ENCODE data around the gene RDM1. TPM values are rescaled to one million over a fixed set of nuclear protein-coding genes. Genes with fewer than 3 reads are reported as not detected.
"Not testable (repeated sequence)": the region's sequence is repeated elsewhere in the genome, so short reads cannot be mapped to it uniquely, and the experiment has no call there.

The RDM1 gene
- total RNA-seq, 3 donors from 2014 or later: not detected

DNA sequence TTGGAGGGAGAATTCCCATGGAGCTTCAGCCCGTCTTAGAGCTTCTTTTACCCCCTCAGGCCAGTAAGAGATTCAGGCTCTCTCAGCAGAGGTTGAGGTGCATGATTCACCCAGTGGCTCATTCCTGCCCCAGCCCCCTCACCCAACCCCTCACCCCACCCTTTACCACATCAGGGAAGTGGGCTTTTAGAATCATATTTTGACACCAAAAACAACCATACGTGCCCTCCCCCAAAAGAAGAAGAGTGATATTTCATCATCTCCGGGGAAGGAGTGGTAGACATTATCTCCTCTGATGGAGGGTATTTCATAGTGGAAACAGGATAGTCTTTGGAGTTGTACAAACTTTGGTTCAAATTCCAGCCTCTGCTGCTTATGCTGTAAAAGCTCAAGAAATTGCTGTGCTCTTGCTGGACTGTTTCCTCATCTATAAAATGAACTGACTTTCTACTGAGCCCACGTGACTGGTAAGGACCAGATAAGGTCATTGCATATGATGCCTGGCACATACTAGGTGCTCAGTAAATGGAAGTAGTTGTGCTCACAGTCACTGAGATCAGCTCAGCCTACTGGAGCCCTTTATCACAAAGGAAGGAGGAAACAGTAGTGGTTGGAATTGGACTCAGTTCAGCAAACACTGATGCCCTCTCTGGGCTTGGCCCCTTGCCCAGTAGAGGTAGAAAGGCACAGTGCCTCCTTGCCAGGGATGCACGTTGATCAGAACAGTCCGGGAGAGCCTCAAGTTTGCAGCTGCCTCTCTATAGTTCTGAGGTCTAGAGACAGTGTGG lies 32.1 kb downstream of the RDM1 start:
- ATAC-seq: peak; percentile 72 to 74
- peak; percentile 40 for DNase-seq
- Mint-ChIP-seq H3K36me3 (ENCODE audit: insufficient read depth) (no peaks in the 10 kb centered on the region), H3K9me3 (no peaks in the 10 kb centered on the region), H3K27me3 (ENCODE audit: low read depth) (no peaks in the 10 kb centered on the region), H3K4me3 (peak overlapping the region; percentile 56), H3K4me1 (ENCODE audit: low read depth) (peaks cover 63% of the 10 kb centered on the region)

DNA sequence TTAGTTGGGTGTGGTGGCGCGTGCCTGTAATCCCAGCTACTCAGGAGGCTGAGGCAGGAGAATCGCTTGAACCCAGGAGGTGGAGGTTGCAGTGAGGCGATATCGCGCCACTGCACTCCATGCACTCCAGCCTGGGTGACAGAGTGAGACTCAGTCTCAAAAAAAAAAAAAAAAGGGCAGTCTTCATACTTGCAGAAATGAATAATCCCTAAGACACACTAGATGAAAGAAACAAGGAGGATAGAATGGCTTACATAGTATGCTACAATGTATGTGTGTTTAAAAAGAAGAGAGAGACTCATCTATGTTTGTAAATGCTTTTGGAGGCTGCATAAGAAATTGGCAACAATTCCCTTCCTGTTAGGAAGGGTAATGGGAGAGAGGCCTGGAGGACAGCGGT lies 32.8 kb downstream of the RDM1 start:
- Mint-ChIP-seq H3K4me3 (peak overlapping the region; percentile 43), H3K4me1 (ENCODE audit: low read depth) (peaks cover 64% of the 10 kb centered on the region)
- not testable (repeated sequence) for H3K9me3 Mint-ChIP-seq; DNase-seq; H3K36me3 Mint-ChIP-seq (ENCODE audit: insufficient read depth); H3K27me3 Mint-ChIP-seq (ENCODE audit: low read depth)
- peak in 1 of 2 donors; percentile 5 for ATAC-seq

DNA sequence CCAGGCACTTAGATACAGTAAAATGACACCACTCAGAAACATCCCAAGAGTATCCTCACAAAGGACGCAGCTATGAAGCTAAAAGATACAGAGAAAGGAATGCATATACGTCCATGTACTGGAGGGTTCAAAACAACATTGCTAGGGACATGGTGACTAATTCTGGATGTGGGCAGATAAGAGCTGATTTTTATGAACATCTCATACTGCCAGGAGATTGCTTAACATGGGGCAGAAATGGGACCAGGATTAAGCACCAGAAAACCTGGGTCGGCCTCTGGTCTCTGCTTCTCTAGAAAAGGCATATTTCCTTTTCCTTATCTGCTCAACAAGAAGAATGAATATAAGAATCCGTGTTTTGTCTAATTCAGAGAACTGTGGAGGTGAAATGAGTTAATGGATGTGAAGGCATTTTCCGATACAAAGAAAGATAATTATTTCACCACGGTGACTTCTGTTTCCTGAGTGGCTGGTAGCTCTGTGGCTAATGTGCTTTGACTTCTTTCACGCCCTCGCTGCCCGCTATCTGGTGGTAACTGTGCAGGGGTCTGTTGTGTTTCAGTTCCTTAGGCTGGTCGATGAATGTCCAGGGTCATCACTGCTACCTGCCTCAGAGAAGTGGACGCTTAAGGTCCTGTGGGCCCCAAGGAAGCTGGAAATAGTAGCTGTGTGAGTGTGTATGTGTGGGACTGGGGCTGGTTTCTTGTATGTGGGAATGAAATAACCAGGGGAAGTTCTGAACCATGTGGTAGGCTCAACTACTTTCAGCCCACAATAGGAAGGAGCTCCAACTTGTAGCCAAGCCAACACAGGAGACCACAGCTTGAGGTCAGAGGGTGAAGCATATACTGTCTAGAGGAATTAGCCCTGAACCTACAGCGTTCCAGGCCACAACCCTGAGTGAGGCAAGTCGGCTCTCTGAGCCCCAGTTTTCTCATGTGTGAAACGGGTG lies 34.7 kb downstream of the RDM1 start:
- H3K9me3 Mint-ChIP-seq: no peaks in the 10 kb centered on the region
- ATAC-seq: peak; percentile 36 to 52
- peak overlapping the region; percentile 67 for H3K4me3 Mint-ChIP-seq
- peaks cover 73% of the 10 kb centered on the region for H3K4me1 Mint-ChIP-seq (ENCODE audit: low read depth)
- peak; percentile 17 for DNase-seq
- no peaks in the 10 kb centered on the region for H3K27me3 Mint-ChIP-seq (ENCODE audit: low read depth)
- H3K36me3 Mint-ChIP-seq (ENCODE audit: insufficient read depth): no peaks in the 10 kb centered on the region

DNA sequence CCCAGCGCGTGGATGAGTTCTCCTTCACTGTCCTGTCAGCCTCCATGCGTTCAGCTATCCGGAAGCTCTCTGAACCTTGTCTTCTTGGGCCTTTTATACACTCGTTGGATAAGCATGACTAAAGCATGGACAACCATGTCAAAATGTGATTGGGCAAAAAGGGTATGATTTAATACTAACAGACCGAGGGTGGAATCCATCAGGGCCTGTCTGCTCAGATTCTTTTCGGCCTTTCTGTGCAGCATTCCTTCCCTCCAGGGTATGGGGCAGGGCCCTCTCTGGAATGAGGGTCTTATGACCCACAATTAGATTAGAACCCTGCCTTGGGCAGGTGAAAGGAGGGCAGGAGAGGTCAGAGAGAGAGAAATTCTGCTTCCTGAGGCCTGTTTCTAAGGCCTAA lies 36.4 kb downstream of the RDM1 start:
- DNase-seq (no peak), ATAC-seq (no peak)
- no peaks in the 10 kb centered on the region for H3K36me3 Mint-ChIP-seq (ENCODE audit: insufficient read depth)
- no peaks in the 10 kb centered on the region for H3K9me3 Mint-ChIP-seq
- H3K27me3 Mint-ChIP-seq (ENCODE audit: low read depth): no peaks in the 10 kb centered on the region
- H3K4me1 Mint-ChIP-seq (ENCODE audit: low read depth): peaks cover 70% of the 10 kb centered on the region
- H3K4me3 Mint-ChIP-seq: no peak overlapping the region

DNA sequence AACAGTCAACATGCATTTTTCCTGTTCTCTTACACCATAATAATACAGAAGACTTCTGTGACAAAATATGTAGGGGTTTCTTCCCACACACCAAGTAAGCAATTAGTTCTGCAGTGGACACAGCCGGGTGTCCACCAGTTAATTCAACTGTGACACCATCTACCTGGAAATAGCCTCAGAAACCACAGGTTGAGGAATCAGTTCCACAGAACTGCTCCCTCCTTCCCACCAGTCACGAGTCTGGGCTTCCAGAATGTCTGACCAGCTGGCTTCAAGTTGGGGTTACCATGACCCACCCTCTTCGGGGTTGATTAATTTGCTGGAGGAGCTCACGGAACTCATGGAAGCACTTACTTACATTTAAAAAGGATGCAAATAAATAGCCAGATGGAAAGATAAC lies 36.8 kb downstream of the RDM1 start:
- H3K27me3 Mint-ChIP-seq (ENCODE audit: low read depth): no peaks in the 10 kb centered on the region
- ATAC-seq (no peak), DNase-seq (no peak)
- no peaks in the 10 kb centered on the region for H3K36me3 Mint-ChIP-seq (ENCODE audit: insufficient read depth)
- no peaks in the 10 kb centered on the region for H3K9me3 Mint-ChIP-seq
- H3K4me1 Mint-ChIP-seq (ENCODE audit: low read depth): peaks cover 71% of the 10 kb centered on the region
- no peak overlapping the region for H3K4me3 Mint-ChIP-seq

DNA sequence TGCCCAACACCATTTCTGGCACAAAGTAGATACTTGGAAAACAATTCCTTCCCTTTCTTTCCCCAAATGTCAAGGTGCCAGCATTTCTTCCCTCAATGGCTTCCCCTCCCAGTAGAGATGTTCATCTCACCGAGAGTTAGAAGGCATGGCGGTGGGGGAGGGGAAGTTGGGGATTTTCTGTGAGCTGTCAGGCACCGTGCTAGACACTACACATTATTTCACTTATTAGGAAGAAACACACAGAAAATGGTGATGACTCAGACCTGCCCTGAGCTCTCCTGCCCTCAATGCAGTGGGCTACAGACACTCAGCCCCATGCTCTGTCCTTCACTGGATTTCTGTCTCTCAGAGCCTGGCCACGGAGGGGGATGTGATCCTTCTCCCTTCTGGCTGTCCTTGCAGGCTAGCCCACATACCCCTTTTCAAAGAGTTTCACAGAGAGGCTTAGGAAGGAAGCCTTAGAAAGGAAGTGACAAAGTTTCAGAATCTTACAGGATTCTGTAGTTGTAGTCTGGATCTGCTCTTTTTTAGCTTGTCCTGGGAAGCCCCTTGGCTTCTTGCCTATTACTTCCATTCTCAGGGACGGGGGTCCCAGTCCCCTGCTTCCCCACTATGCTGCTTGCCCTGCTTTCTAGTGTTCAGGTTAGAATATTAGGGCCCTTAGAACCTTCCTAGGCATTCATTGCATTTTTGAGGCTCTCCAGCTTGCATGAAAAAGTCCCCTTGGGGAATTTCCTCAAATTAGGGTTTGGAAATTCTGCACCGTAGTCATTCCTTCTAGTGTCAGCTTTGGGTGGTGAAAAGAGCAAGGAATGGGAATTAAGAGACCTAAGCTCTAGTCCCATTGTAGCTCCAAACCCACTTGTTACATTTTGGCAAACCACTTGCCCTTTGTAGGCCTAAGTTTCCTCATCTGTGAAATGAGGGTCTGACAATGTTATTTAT lies 38.2 kb downstream of the RDM1 start:
- Mint-ChIP-seq H3K4me1 (ENCODE audit: low read depth) (peaks cover 69% of the 10 kb centered on the region), H3K4me3 (no peak overlapping the region)

DNA sequence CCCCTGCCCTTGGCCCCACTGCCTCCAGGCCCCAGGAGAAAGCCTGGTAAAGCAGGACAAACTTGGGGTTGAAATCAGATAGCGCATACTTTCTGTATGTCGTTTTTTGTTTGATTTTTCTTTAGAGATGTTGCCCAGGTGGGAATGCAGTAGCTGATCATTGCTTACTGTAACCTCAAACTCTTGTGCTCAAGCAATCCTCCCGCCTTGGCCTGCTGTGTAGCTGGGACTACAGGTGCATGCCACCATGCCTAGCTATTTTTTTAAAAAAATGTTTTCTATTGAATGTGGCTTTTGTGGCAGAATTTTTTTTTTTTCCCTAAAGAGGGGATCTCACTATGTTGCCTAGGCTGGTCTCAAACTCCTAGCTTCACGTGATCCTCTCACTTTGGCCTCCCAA lies 39.3 kb downstream of the RDM1 start:
- H3K27me3 Mint-ChIP-seq (ENCODE audit: low read depth): no peaks in the 10 kb centered on the region
- H3K36me3 Mint-ChIP-seq (ENCODE audit: insufficient read depth): no peaks in the 10 kb centered on the region
- H3K4me3 Mint-ChIP-seq: no peak overlapping the region

More for the DNA sequence above, 38.2 kb downstream of the RDM1 start:
- DNase-seq (peak; percentile 68), ATAC-seq (peak; percentile 54 to 58)
- Mint-ChIP-seq H3K27me3 (ENCODE audit: low read depth) (no peaks in the 10 kb centered on the region), H3K36me3 (ENCODE audit: insufficient read depth) (no peaks in the 10 kb centered on the region), H3K9me3 (no peaks in the 10 kb centered on the region)

DNA sequence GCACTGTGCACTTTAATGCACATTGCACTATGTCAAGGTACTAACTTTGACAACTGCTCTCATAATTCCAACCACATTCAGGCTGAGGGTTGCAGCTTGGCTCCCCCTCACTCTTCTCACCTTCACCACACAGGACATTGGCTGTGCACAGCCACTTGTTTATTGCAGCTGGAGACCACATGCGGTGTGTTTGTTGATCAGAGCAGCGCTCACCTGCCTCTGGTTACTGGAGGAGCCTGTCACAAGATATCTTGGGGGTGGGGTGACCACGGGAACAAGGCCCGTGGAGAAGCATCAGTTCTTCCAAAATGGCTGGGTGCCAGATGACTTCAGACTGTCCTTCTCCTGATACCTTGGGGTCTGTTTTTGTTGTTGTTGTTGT lies 39.8 kb downstream of the RDM1 start:
- H3K4me1 Mint-ChIP-seq (ENCODE audit: low read depth): peaks cover 61% of the 10 kb centered on the region
- H3K36me3 Mint-ChIP-seq (ENCODE audit: insufficient read depth): no peaks in the 10 kb centered on the region
- H3K9me3 Mint-ChIP-seq: no peaks in the 10 kb centered on the region
- H3K27me3 Mint-ChIP-seq (ENCODE audit: low read depth): no peaks in the 10 kb centered on the region
- peak in 1 of 2 donors; percentile 35 for ATAC-seq
- no peak overlapping the region for H3K4me3 Mint-ChIP-seq
- peak; percentile 16 for DNase-seq

More for the DNA sequence above, 39.3 kb downstream of the RDM1 start:
- ATAC-seq (no peak), DNase-seq (no peak)
- H3K4me1 Mint-ChIP-seq (ENCODE audit: low read depth): peaks cover 65% of the 10 kb centered on the region
- H3K9me3 Mint-ChIP-seq: no peaks in the 10 kb centered on the region

DNA sequence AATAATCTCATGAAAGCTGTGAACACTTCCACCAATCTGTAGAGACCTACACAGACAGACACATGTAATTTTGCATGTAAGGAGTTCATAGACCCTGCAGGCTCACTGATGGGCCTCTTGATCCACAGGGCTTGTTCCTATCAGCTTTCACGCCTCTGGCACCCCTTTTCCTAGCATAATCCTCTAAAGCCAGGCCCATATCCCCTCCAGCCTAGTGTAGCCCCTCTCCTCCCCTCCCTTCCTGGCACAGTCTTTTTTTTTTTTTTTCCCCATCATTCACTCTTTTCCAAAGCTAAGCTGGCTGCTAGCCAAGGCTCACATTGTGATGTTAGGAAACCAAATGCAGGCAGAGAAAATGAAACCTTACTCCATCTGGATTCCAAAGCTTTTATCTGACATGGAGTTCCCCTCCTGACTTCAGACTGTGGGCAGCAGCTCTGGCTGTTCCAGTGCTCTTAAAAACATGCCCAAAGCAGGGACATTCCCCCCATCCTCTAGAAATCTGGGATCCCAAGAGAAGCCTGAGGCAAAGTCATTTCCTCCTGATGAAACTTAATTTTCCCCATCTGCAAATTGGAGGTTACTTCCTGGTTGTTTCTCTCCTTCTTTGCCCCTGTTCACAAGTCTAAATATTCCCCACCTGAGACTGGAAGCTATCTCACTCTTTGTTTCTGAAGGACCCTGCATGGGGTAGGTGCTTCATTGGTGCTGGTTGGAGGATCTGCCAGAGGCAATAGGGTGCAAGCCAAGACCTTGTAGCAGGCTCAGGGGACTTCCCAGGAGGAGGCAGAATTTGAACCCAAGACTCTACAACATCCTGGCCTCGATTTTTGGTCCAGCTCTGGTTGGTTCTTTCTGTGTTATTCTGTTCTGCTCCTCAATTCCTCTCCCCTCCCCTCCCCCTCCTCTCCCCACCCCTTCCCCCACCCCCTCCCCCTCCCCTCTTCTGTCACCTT lies 40.5 kb downstream of the RDM1 start:
- Mint-ChIP-seq H3K4me3 (no peak overlapping the region), H3K4me1 (ENCODE audit: low read depth) (peaks cover 54% of the 10 kb centered on the region), H3K9me3 (no peaks in the 10 kb centered on the region), H3K36me3 (ENCODE audit: insufficient read depth) (no peaks in the 10 kb centered on the region), H3K27me3 (ENCODE audit: low read depth) (no peaks in the 10 kb centered on the region)
- DNase-seq (no peak), ATAC-seq (no peak)

DNA sequence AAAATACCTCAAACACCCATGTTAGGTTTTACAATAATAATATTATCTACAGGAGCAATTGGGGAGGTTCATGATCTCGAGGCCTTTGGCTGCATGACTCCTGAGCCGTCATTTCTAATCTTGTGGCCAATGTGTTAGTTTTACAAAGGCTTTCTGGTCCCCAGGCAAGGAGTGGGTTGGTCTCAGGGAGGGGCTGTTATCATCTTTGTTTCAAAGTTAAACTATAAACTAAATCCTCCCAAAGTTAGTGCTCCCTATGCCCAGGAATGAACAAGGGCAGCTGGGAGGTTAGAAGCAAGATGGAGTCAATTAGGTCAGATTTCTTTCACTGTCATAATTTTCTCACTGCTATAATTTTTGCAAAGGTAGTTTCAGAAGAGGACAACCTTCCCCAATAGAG lies 41.3 kb downstream of the RDM1 start:
- H3K4me3 Mint-ChIP-seq: no peak overlapping the region
- H3K27me3 Mint-ChIP-seq (ENCODE audit: low read depth): no peaks in the 10 kb centered on the region
- DNase-seq (no peak), ATAC-seq (peak; percentile 59 to 86)
- no peaks in the 10 kb centered on the region for H3K9me3 Mint-ChIP-seq
- no peaks in the 10 kb centered on the region for H3K36me3 Mint-ChIP-seq (ENCODE audit: insufficient read depth)
- H3K4me1 Mint-ChIP-seq (ENCODE audit: low read depth): peaks cover 52% of the 10 kb centered on the region

DNA sequence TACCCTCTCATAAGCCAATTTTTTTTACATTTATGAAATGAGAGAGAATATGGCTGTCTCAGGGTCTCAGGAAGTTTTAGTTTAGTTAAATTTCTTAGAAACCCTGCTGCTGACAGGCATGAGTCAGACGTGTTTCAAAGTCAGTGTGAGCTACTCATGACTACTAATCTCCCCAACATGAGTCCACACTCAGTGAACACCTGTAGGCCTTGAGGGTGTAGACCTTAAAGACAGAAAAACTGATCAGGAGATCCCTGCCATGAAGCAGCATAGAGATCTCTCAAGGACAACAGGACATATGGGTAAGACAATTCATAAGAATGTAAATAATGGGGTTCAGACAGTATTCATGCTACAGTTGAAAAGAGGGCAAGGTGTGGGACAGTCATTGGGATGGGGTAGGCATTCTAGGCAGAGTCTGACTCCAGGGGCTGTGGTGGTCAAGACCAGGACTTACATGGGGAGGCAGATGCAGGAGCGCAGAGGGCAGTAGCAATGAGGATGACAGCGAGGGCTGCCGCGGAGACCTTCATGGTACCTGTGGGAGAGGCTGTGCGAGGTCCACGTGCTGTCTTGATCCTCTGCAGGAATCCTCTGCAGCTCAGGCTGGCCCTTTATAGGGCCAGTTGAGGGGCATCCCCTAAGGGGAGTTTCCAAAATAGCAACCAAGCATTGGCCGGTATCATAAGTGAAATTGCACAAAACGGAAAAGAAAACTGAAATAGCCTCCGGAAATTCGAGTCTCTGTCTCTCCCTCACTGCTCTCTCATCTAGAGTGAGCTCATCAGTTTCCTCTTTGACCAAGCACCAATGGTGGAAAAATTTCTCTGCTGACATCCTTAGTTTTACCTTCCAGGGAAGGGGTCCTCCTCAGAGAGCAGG lies 50.6 kb downstream of the RDM1 start, which contains the start of gene CCL5:
CCL5 (minus strand) TSS at position 588 of the 882 bp plus-strand sequence.
- H3K4me3 Mint-ChIP-seq: peak within 1 kb of the TSS; percentile 83
- peaks cover 5% of the 10 kb centered on the region for H3K36me3 Mint-ChIP-seq (ENCODE audit: insufficient read depth)
- H3K4me1 Mint-ChIP-seq (ENCODE audit: low read depth): peaks cover 37% of the 10 kb centered on the region

DNA sequence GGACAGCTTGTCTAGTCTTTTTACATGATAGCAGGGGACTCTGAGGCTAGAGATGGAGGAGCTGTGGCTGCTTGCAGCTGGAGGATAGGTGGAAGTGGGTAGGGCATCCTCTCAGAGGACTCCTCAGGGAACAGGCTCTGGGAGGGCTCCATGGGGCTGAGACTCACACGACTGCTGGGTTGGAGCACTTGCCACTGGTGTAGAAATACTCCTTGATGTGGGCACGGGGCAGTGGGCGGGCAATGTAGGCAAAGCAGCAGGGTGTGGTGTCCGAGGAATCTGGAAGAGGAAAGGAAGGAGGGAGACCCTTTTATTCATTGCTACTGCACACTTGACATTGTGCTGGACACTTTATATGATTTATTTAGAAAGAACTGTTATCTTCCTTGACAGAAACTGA lies 52.2 kb downstream of the RDM1 start:
- Mint-ChIP-seq H3K9me3 (no peaks in the 10 kb centered on the region), H3K4me3 (peak overlapping the region; percentile 83), H3K36me3 (ENCODE audit: insufficient read depth) (peaks cover 5% of the 10 kb centered on the region), H3K4me1 (ENCODE audit: low read depth) (peaks cover 40% of the 10 kb centered on the region), H3K27me3 (ENCODE audit: low read depth) (peaks cover 1% of the 10 kb centered on the region)
- DNase-seq: peak; percentile 15
- no peak for ATAC-seq

More for the DNA sequence above, 50.6 kb downstream of the RDM1 start, which contains the start of gene CCL5:
- H3K27me3 Mint-ChIP-seq (ENCODE audit: low read depth): peaks cover 1% of the 10 kb centered on the region
- ATAC-seq: peak; percentile 90 to 92
- peak; percentile 38 for DNase-seq
- no peaks in the 10 kb centered on the region for H3K9me3 Mint-ChIP-seq

Measured in activated T-cell treated with anti-CD3 and anti-CD28 coated beads, Interleukin-2, amount 50 U/mL, for 4 hours (primary cell).